ENCODE measurements around the gene BRCC3.

DNA sequence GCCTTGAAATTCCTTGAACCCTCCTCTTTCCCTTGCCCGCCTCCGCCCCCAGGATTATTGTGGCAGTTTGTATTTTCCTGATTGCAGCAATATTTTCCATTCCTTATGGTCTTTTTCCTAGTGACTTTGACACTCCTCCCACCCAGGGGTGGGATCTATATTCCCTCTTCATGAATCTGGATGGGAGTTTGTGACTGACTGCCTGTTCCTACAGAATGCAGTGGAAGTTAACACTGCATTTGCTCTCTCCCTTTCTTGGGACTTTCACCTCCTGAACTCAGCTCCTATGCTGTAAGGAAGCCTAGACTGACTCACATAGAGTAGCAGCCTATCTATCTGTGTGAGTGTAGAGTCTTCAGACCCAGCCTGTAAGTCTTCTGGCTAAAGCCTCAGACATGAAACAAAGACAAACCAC, 42.4 kb upstream of the BRCC3 start:
- TF ChIP-seq, protein P1, sequence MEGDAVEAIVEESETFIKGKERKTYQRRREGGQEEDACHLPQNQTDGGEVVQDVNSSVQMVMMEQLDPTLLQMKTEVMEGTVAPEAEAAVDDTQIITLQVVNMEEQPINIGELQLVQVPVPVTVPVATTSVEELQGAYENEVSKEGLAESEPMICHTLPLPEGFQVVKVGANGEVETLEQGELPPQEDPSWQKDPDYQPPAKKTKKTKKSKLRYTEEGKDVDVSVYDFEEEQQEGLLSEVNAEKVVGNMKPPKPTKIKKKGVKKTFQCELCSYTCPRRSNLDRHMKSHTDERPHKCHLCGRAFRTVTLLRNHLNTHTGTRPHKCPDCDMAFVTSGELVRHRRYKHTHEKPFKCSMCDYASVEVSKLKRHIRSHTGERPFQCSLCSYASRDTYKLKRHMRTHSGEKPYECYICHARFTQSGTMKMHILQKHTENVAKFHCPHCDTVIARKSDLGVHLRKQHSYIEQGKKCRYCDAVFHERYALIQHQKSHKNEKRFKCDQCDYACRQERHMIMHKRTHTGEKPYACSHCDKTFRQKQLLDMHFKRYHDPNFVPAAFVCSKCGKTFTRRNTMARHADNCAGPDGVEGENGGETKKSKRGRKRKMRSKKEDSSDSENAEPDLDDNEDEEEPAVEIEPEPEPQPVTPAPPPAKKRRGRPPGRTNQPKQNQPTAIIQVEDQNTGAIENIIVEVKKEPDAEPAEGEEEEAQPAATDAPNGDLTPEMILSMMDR (optimal IDR thresholded peaks at IDR 0.05 in 1 of 3, IDR thresholded peaks at IDR 0.05 in 1 of 3, conservative IDR thresholded peaks at IDR 0.05 in 1 of 3; ENCODE audit: extremely low read depth in 1 of 3, insufficient read depth in 2 of 3, low read length in 3 of 3), result no peak
- TF ChIP-seq EZH2 (IDR thresholded peaks at IDR 0.05; ENCODE audit: low read length), result no peak
